Liver (tissue), 9 donors: ENCODE results near the gene TRAPPC8. TPM values are rescaled to one million over a fixed set of nuclear protein-coding genes. Genes with fewer than 3 reads are reported as not detected.

Experiments used
- DNase-seq: peaks from one replicate; pipeline ENCODE4 v3.0.0-alpha.2; 2017; ENCODE audit warnings: low spot score
- H3K27ac ChIP-seq, 2 donors: one replicate each; pipeline ENCODE4 v1.7.0; 2013; ENCODE audit warnings: inconsistent platforms in 2 of 2, low read length in 2 of 2, control low read depth in 1 of 2, low read depth in 1 of 2, mild to moderate bottlenecking in 1 of 2
- H3K27me3 ChIP-seq, 4 donors: one replicate each; pipeline versions ENCODE4 v1.6.1 to v1.7.0; 2013; ENCODE audit warnings: low read length in 3 of 4, inconsistent platforms in 1 of 4, mild to moderate bottlenecking in 1 of 4, moderate library complexity in 1 of 4; ENCODE audit not compliant: control insufficient read depth in 4 of 4, insufficient read depth in 4 of 4
- H3K36me3 ChIP-seq, 4 donors: one replicate each; pipeline versions ENCODE4 v1.6.1 to v1.7.0; 2013; ENCODE audit warnings: low read length in 3 of 4, mild to moderate bottlenecking in 3 of 4, low read depth in 1 of 4, moderate library complexity in 1 of 4; ENCODE audit not compliant: control insufficient read depth in 4 of 4, insufficient read depth in 3 of 4
- H3K4me1 ChIP-seq, 4 donors: one replicate each; pipeline versions ENCODE4 v1.6.1 to v1.7.0; 2013; ENCODE audit warnings: low read length in 3 of 4, mild to moderate bottlenecking in 3 of 4, moderate library complexity in 1 of 4; ENCODE audit not compliant: control insufficient read depth in 4 of 4, insufficient read depth in 4 of 4
- H3K4me3 ChIP-seq, 3 donors: one replicate each; pipeline versions ENCODE4 v1.6.1 to v1.7.0; 2013; ENCODE audit warnings: low read length in 3 of 3, control low read depth in 1 of 3, low read depth in 1 of 3, mild to moderate bottlenecking in 1 of 3
- H3K9ac ChIP-seq, 2 donors: one replicate each; pipeline ENCODE4 v1.7.0; 2013; ENCODE audit warnings: low read length in 2 of 2, mild to moderate bottlenecking in 2 of 2, moderate library complexity in 2 of 2, control low read depth in 1 of 2, low read depth in 1 of 2
- H3K9me3 ChIP-seq, 4 donors: one replicate each; pipeline versions ENCODE4 v1.6.1 to v1.7.0; 2013; ENCODE audit warnings: low read length in 3 of 4; ENCODE audit not compliant: control insufficient read depth in 4 of 4
- EGR1 ChIP-seq, 2 donors: IDR thresholded peaks; 2 replicates each; pipeline ENCODE4 v1.6.1; 2016 to 2018; ENCODE audit warnings: antibody characterized with exemption in 2 of 2, low read depth in 2 of 2
- FOXA1 ChIP-seq: IDR thresholded peaks from 2 replicates; pipeline ENCODE4 v1.6.1; 2016; ENCODE audit warnings: antibody characterized with exemption
- FOXA2 ChIP-seq: IDR thresholded peaks from 2 replicates; pipeline ENCODE4 v1.6.1; 2016; ENCODE audit warnings: antibody characterized with exemption
- GABPA ChIP-seq, 2 donors: IDR thresholded peaks in 1 of 2; conservative IDR thresholded peaks in 1 of 2; 2 replicates each; pipeline ENCODE4 v1.6.1; 2016; ENCODE audit warnings: antibody characterized with exemption in 2 of 2, mild to moderate bottlenecking in 1 of 2, moderate library complexity in 1 of 2
- HNF4G ChIP-seq: IDR thresholded peaks from 2 replicates; pipeline ENCODE4 v1.6.1; 2016; ENCODE audit warnings: antibody characterized with exemption
- JUND ChIP-seq, 2 donors: IDR thresholded peaks; 2 replicates each; pipeline ENCODE4 v1.6.1; 2016; ENCODE audit warnings: antibody characterized with exemption in 2 of 2
- NR2F2 ChIP-seq: IDR thresholded peaks from 2 replicates; pipeline ENCODE4 v1.6.1; 2016; ENCODE audit warnings: antibody characterized with exemption
- RAD21 ChIP-seq, 2 donors: IDR thresholded peaks; 2 replicates each; pipeline ENCODE4 v1.6.1; 2016; ENCODE audit warnings: antibody characterized with exemption in 2 of 2, mild to moderate bottlenecking in 2 of 2
- RXRA ChIP-seq, 2 donors: IDR thresholded peaks; 2 replicates each; pipeline ENCODE4 v1.6.1; 2017 to 2018; ENCODE audit warnings: antibody characterized with exemption in 2 of 2, mild to moderate bottlenecking in 1 of 2
- SP1 ChIP-seq: IDR thresholded peaks from 2 replicates; pipeline ENCODE4 v1.6.1; 2018; ENCODE audit warnings: antibody characterized with exemption, mild to moderate bottlenecking
- TAF1 ChIP-seq: conservative IDR thresholded peaks from 2 replicates; pipeline ENCODE4 v1.6.1; 2016; ENCODE audit warnings: antibody characterized with exemption, mild to moderate bottlenecking
- WGBS: extraction: QIAGEN DNeasy Blood & Tissue Kit; methylation state at CpG from one replicate; pipeline ENCODE4 v1.1.7; 2013; 5-methylcytosine and 5-hydroxymethylcytosine counted together
- polyA plus RNA-seq, 2 donors: library from polyadenylated mRNA; stranded (reverse) in 1 of 2; unstranded in 1 of 2; fragments of 200-250 nt in 1 of 2; fragments of >200 nt in 1 of 2; fragmentation: Nextera tagmentation in 1 of 2; extraction: Ambion mirVana in 1 of 2; gene quantifications; one replicate each; pipeline versions ENCODE4 v1.2.1 to v1.2.3, GENCODE V29; 2013 to 2015
- total RNA-seq, 2 donors: library from RNA; depleted of rRNA; stranded (reverse); fragments of >200 nt; gene quantifications; one replicate each; pipeline ENCODE4 v1.2.3, GENCODE V29; 2014
- TF ChIP-seq, protein P1 (sequence below): IDR thresholded peaks from 2 replicates; pipeline ENCODE4 v1.6.1; 2016; ENCODE audit warnings: antibody characterized with exemption, mild to moderate bottlenecking
- TF ChIP-seq, protein P2 (sequence below): IDR thresholded peaks from 2 replicates; pipeline ENCODE4 v1.6.1; 2016; ENCODE audit warnings: antibody characterized with exemption
- TF ChIP-seq, protein P3 (sequence below): IDR thresholded peaks from 2 replicates; pipeline ENCODE4 v1.6.1; 2016; ENCODE audit warnings: antibody characterized with exemption
- TF ChIP-seq, protein P4 (sequence below): IDR thresholded peaks from 2 replicates; pipeline ENCODE4 v1.6.1; 2016; ENCODE audit warnings: antibody characterized with exemption
- donor health status: healthy.
- donor health status: healthy.
- donor health status: healthy.
- donor health status: healthy.
- donor health status: healthy.

The TRAPPC8 gene
- total and polyA plus RNA-seq, 4 donors, result 12.2 to 46.1 (median 29.5) TPM

DNA sequence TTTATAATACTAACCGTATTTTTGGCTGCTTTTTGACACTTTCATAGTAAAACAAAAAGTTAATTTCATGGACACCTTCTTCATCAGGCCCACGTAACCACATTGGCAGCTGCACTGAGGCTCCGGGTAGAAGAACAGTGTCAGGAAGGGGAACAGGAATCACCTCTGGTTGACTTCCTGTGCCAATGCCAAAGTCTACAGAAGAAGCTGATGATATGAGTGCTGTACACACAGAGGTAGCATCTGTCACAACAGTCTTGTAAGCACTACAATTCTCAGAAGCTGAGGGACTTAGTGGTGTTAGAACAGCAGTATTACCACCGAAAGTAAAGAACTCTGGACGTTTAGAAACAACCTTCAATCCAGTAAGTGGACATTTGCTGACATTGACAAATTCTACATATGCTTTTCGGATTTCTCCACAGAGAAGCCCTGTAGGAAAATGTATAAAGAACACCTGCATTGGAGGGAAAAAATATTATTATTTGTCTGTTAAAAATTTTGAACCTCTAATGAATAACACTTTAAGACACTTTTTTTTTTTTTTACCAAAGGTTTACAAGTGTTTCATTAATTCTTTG, 85.3 kb downstream of the TRAPPC8 start:
- no peak overlapping the region for H3K4me3 ChIP-seq
- peaks cover 3 to 38% (median 26%) of the 10 kb centered on the region in 4 donors for H3K36me3 ChIP-seq
- WGBS, result 77% methylated on average over 6 of the region's 6 CpGs
- no peak for DNase-seq
- no peaks in the 10 kb centered on the region for H3K27me3 ChIP-seq
- H3K9me3 ChIP-seq, result no peaks in the 10 kb centered on the region
- no peak for TF ChIP-seq SP1
- TF ChIP-seq JUND (IDR thresholded peaks at IDR 0.05), result no peak
- no peak for TF ChIP-seq RAD21 (IDR thresholded peaks at IDR 0.05)
- no peak for TF ChIP-seq NR2F2
- no peak for TF ChIP-seq GABPA (IDR thresholded peaks at IDR 0.05 in 1 of 2, conservative IDR thresholded peaks at IDR 0.05 in 1 of 2)
- H3K27ac ChIP-seq, result no peak overlapping the region
- H3K9ac ChIP-seq, result no peak overlapping the region
- H3K4me1 ChIP-seq, result no peaks in the 10 kb centered on the region

DNA sequence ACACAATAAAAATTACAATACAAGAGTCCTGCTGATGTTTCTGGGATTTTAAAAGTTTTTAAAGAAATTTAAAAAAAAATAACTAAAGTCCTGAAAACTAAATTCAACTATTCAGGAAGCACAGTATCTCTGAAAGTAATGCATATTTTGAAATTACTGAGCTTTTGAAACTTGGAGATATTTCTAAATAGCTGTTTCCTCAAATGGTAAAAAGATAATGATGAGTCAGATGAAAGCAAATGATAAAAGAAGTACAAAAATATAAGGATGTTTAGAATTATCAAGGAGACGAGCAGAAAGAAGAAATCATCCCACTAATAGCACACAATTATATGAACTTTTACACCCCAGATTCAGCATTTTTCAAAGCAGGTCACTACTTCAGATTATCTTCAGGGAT, 92.1 kb downstream of the TRAPPC8 start:
- Histone ChIP-seq H3K36me3 (peaks cover 8 to 42% (median 34%) of the 10 kb centered on the region in 4 donors), H3K9me3 (no peaks in the 10 kb centered on the region), H3K4me3 (no peak overlapping the region), H3K27ac (no peak overlapping the region), H3K27me3 (no peaks in the 10 kb centered on the region), H3K9ac (no peak overlapping the region), H3K4me1 (no peaks in the 10 kb centered on the region)
- WGBS, result 75% methylated on average over 1 of the region's 1 CpG
- no peak for TF ChIP-seq NR2F2
- no peak for TF ChIP-seq JUND (IDR thresholded peaks at IDR 0.05)
- TF ChIP-seq, protein P1, sequence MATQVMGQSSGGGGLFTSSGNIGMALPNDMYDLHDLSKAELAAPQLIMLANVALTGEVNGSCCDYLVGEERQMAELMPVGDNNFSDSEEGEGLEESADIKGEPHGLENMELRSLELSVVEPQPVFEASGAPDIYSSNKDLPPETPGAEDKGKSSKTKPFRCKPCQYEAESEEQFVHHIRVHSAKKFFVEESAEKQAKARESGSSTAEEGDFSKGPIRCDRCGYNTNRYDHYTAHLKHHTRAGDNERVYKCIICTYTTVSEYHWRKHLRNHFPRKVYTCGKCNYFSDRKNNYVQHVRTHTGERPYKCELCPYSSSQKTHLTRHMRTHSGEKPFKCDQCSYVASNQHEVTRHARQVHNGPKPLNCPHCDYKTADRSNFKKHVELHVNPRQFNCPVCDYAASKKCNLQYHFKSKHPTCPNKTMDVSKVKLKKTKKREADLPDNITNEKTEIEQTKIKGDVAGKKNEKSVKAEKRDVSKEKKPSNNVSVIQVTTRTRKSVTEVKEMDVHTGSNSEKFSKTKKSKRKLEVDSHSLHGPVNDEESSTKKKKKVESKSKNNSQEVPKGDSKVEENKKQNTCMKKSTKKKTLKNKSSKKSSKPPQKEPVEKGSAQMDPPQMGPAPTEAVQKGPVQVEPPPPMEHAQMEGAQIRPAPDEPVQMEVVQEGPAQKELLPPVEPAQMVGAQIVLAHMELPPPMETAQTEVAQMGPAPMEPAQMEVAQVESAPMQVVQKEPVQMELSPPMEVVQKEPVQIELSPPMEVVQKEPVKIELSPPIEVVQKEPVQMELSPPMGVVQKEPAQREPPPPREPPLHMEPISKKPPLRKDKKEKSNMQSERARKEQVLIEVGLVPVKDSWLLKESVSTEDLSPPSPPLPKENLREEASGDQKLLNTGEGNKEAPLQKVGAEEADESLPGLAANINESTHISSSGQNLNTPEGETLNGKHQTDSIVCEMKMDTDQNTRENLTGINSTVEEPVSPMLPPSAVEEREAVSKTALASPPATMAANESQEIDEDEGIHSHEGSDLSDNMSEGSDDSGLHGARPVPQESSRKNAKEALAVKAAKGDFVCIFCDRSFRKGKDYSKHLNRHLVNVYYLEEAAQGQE, result no peak
- no peak for TF ChIP-seq HNF4G
- no peak for TF ChIP-seq FOXA1
- TF ChIP-seq, protein P2, sequence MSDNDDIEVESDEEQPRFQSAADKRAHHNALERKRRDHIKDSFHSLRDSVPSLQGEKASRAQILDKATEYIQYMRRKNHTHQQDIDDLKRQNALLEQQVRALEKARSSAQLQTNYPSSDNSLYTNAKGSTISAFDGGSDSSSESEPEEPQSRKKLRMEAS, result no peak
- DNase-seq, result no peak

DNA sequence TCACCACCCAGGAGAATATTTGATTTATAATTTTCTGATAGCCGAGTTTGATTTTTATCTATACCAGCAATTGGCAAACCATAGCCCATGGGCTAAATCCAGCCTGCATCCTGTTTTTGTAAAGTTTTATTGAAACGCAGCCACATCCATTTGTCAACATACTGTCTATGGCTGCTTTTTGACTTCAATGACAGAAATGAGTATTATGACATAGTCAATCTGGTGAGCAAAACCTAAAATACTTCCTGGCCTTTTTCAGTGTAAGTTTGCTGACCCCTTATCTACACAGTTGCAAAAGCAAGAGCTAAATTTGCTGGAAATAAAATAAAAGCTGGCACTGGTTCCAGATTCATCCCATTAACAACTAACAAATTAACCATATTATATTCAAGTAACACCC, 102.4 kb downstream of the TRAPPC8 start:
- Histone ChIP-seq H3K4me1 (no peaks in the 10 kb centered on the region), H3K27ac (no peak overlapping the region), H3K27me3 (no peaks in the 10 kb centered on the region), H3K9me3 (no peaks in the 10 kb centered on the region), H3K36me3 (peaks cover 6 to 42% (median 29%) of the 10 kb centered on the region in 4 donors), H3K9ac (no peak overlapping the region), H3K4me3 (no peak overlapping the region)
- TF ChIP-seq FOXA1 (no peak), TAF1 (no peak), FOXA2 (no peak), EGR1 (IDR thresholded peaks at IDR 0.05; ENCODE audit: low read depth in 2 of 2) (no peak), RXRA (IDR thresholded peaks at IDR 0.05) (no peak), GABPA (IDR thresholded peaks at IDR 0.05 in 1 of 2, conservative IDR thresholded peaks at IDR 0.05 in 1 of 2) (no peak), SP1 (no peak)
- TF ChIP-seq, protein P1, result no peak
- TF ChIP-seq, protein P2, result no peak
- TF ChIP-seq, protein P3, sequence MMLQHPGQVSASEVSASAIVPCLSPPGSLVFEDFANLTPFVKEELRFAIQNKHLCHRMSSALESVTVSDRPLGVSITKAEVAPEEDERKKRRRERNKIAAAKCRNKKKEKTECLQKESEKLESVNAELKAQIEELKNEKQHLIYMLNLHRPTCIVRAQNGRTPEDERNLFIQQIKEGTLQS, result no peak
- TF ChIP-seq, protein P4, sequence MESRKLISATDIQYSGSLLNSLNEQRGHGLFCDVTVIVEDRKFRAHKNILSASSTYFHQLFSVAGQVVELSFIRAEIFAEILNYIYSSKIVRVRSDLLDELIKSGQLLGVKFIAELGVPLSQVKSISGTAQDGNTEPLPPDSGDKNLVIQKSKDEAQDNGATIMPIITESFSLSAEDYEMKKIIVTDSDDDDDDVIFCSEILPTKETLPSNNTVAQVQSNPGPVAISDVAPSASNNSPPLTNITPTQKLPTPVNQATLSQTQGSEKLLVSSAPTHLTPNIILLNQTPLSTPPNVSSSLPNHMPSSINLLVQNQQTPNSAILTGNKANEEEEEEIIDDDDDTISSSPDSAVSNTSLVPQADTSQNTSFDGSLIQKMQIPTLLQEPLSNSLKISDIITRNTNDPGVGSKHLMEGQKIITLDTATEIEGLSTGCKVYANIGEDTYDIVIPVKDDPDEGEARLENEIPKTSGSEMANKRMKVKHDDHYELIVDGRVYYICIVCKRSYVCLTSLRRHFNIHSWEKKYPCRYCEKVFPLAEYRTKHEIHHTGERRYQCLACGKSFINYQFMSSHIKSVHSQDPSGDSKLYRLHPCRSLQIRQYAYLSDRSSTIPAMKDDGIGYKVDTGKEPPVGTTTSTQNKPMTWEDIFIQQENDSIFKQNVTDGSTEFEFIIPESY, result no peak
- no peak for DNase-seq
- 89% methylated on average over 2 of the region's 2 CpGs for WGBS
